ENCODE data around the gene KIAA0825.

Gene KIAA0825

GRCh38 chr5:94191604-94192003, 426.8 kb downstream of the KIAA0825 start:
- no CpG with 5 or more reads among the region's 2 CpGs for WGBS (ENCODE audit: extremely low coverage, insufficient coverage, insufficient read length)
- Histone ChIP-seq H2BK12ac (ENCODE audit: low read length) (no peak overlapping the region), H4K91ac (ENCODE audit: low read depth, low read length) (no peak overlapping the region), H3K23ac (ENCODE audit: low read length) (no peak overlapping the region), H4K8ac (ENCODE audit: low read depth, low read length) (no peak overlapping the region), H3K4ac (ENCODE audit: low read depth, low read length) (no peak overlapping the region), H3K14ac (ENCODE audit: low read length) (no peak overlapping the region), H3K9me3 (ENCODE audit: insufficient read depth, low read depth, low read length) (no peaks in the 10 kb centered on the region), H3K18ac (ENCODE audit: low read length) (no peak overlapping the region), H2BK120ac (ENCODE audit: insufficient read depth, low read length, poor library complexity) (no peak overlapping the region), H4K12ac (ENCODE audit: low read depth, low read length) (no peak overlapping the region), H2BK5ac (ENCODE audit: low read depth, low read length, poor library complexity) (no peak overlapping the region), H3K27ac (ENCODE audit: low read depth, low read length) (no peak overlapping the region), H3K79me1 (ENCODE audit: low read length) (no peaks in the 10 kb centered on the region), H3K27me3 (ENCODE audit: insufficient read depth, low read length) (no peaks in the 10 kb centered on the region), H2AK5ac (ENCODE audit: low read length) (no peak overlapping the region), H2AFZ (ENCODE audit: insufficient read depth, low read length, poor library complexity) (no peak overlapping the region), H3K79me2 (ENCODE audit: control insufficient read depth, insufficient read depth, low read length, poor library complexity) (no peaks in the 10 kb centered on the region), H3K4me2 (ENCODE audit: low read length) (no peak overlapping the region), H3K4me1 (ENCODE audit: control insufficient read depth in 1 of 2, insufficient read depth in 2 of 2, low read length in 2 of 2) (no peaks in the 10 kb centered on the region), H3K9ac (ENCODE audit: low read length) (no peak overlapping the region), H3K36me3 (ENCODE audit: control insufficient read depth in 1 of 2, insufficient read depth in 2 of 2, low read length in 2 of 2) (no peaks in the 10 kb centered on the region), H3K4me3 (ENCODE audit: low read depth, low read length) (no peak overlapping the region)
- DNase-seq: no peak

GRCh38 chr5:94188725-94189124, 429.7 kb downstream of the KIAA0825 start:
- Histone ChIP-seq H3K14ac (ENCODE audit: low read length) (no peak overlapping the region), H3K27ac (ENCODE audit: low read depth, low read length) (no peak overlapping the region), H3K9ac (ENCODE audit: low read length) (no peak overlapping the region), H2AFZ (ENCODE audit: insufficient read depth, low read length, poor library complexity) (no peak overlapping the region), H4K8ac (ENCODE audit: low read depth, low read length) (no peak overlapping the region), H3K27me3 (ENCODE audit: insufficient read depth, low read length) (no peaks in the 10 kb centered on the region), H2BK12ac (ENCODE audit: low read length) (no peak overlapping the region), H3K79me1 (ENCODE audit: low read length) (no peaks in the 10 kb centered on the region), H3K18ac (ENCODE audit: low read length) (no peak overlapping the region), H3K36me3 (ENCODE audit: control insufficient read depth in 1 of 2, insufficient read depth in 2 of 2, low read length in 2 of 2) (no peaks in the 10 kb centered on the region), H4K91ac (ENCODE audit: low read depth, low read length) (no peak overlapping the region), H2BK120ac (ENCODE audit: insufficient read depth, low read length, poor library complexity) (no peak overlapping the region), H3K9me3 (ENCODE audit: insufficient read depth, low read depth, low read length) (no peaks in the 10 kb centered on the region), H4K12ac (ENCODE audit: low read depth, low read length) (no peak overlapping the region), H2AK5ac (ENCODE audit: low read length) (no peak overlapping the region), H3K4ac (ENCODE audit: low read depth, low read length) (no peak overlapping the region), H3K23ac (ENCODE audit: low read length) (no peak overlapping the region), H3K4me1 (ENCODE audit: control insufficient read depth in 1 of 2, insufficient read depth in 2 of 2, low read length in 2 of 2) (no peaks in the 10 kb centered on the region), H3K4me2 (ENCODE audit: low read length) (no peak overlapping the region), H2BK5ac (ENCODE audit: low read depth, low read length, poor library complexity) (no peak overlapping the region), H3K79me2 (ENCODE audit: control insufficient read depth, insufficient read depth, low read length, poor library complexity) (no peaks in the 10 kb centered on the region), H3K4me3 (ENCODE audit: low read depth, low read length) (no peak overlapping the region)
- WGBS (ENCODE audit: extremely low coverage, insufficient coverage, insufficient read length): no CpG with 5 or more reads among the region's 2 CpGs
- no peak for DNase-seq

GRCh38 chr5:94184870-94185269, 433.5 kb downstream of the KIAA0825 start:
- Histone ChIP-seq H2AK5ac (ENCODE audit: low read length) (no peak overlapping the region), H3K9me3 (ENCODE audit: insufficient read depth, low read depth, low read length) (no peaks in the 10 kb centered on the region), H4K91ac (ENCODE audit: low read depth, low read length) (no peak overlapping the region), H3K14ac (ENCODE audit: low read length) (no peak overlapping the region), H3K4ac (ENCODE audit: low read depth, low read length) (no peak overlapping the region), H3K79me1 (ENCODE audit: low read length) (no peaks in the 10 kb centered on the region), H2BK120ac (ENCODE audit: insufficient read depth, low read length, poor library complexity) (no peak overlapping the region), H3K27me3 (ENCODE audit: insufficient read depth, low read length) (no peaks in the 10 kb centered on the region), H3K36me3 (ENCODE audit: control insufficient read depth in 1 of 2, insufficient read depth in 2 of 2, low read length in 2 of 2) (no peaks in the 10 kb centered on the region), H3K4me3 (ENCODE audit: low read depth, low read length) (no peak overlapping the region), H2BK5ac (ENCODE audit: low read depth, low read length, poor library complexity) (no peak overlapping the region), H3K23ac (ENCODE audit: low read length) (no peak overlapping the region), H3K4me1 (ENCODE audit: control insufficient read depth in 1 of 2, insufficient read depth in 2 of 2, low read length in 2 of 2) (no peaks in the 10 kb centered on the region), H2BK12ac (ENCODE audit: low read length) (no peak overlapping the region), H4K12ac (ENCODE audit: low read depth, low read length) (no peak overlapping the region), H3K4me2 (ENCODE audit: low read length) (no peak overlapping the region), H3K27ac (ENCODE audit: low read depth, low read length) (no peak overlapping the region), H3K79me2 (ENCODE audit: control insufficient read depth, insufficient read depth, low read length, poor library complexity) (no peaks in the 10 kb centered on the region), H2AFZ (ENCODE audit: insufficient read depth, low read length, poor library complexity) (no peak overlapping the region), H4K8ac (ENCODE audit: low read depth, low read length) (no peak overlapping the region), H3K9ac (ENCODE audit: low read length) (no peak overlapping the region), H3K18ac (ENCODE audit: low read length) (no peak overlapping the region)
- DNase-seq: no peak
- WGBS (ENCODE audit: extremely low coverage, insufficient coverage, insufficient read length): no CpG with 5 or more reads among the region's 1 CpG

- no peak overlapping the region for H3K9ac ChIP-seq (ENCODE audit: low read length)
- H3K18ac ChIP-seq (ENCODE audit: low read length): no peak overlapping the region
- no CpG with 5 or more reads among the region's 2 CpGs for WGBS (ENCODE audit: extremely low coverage, insufficient coverage, insufficient read length)
- H3K4me2 ChIP-seq (ENCODE audit: low read length): no peak overlapping the region
- H2BK5ac ChIP-seq (ENCODE audit: low read depth, low read length, poor library complexity): no peak overlapping the region
- no peaks in the 10 kb centered on the region for H3K79me1 ChIP-seq (ENCODE audit: low read length)
- no peaks in the 10 kb centered on the region for H3K9me3 ChIP-seq (ENCODE audit: insufficient read depth, low read depth, low read length)
- H3K4me3 ChIP-seq (ENCODE audit: low read depth, low read length): no peak overlapping the region
- no peak overlapping the region for H2BK120ac ChIP-seq (ENCODE audit: insufficient read depth, low read length, poor library complexity)
- H3K36me3 ChIP-seq (ENCODE audit: control insufficient read depth in 1 of 2, insufficient read depth in 2 of 2, low read length in 2 of 2): no peaks in the 10 kb centered on the region
- no peaks in the 10 kb centered on the region for H3K4me1 ChIP-seq (ENCODE audit: control insufficient read depth in 1 of 2, insufficient read depth in 2 of 2, low read length in 2 of 2)
- no peak overlapping the region for H2AK5ac ChIP-seq (ENCODE audit: low read length)
- H3K79me2 ChIP-seq (ENCODE audit: control insufficient read depth, insufficient read depth, low read length, poor library complexity): no peaks in the 10 kb centered on the region
- H3K27ac ChIP-seq (ENCODE audit: low read depth, low read length): no peak overlapping the region
- H3K23ac ChIP-seq (ENCODE audit: low read length): no peak overlapping the region
- H3K14ac ChIP-seq (ENCODE audit: low read length): no peak overlapping the region
- H2AFZ ChIP-seq (ENCODE audit: insufficient read depth, low read length, poor library complexity): no peak overlapping the region
- H4K12ac ChIP-seq (ENCODE audit: low read depth, low read length): no peak overlapping the region
- no peak overlapping the region for H4K8ac ChIP-seq (ENCODE audit: low read depth, low read length)
- no peak overlapping the region for H3K4ac ChIP-seq (ENCODE audit: low read depth, low read length)
- H3K27me3 ChIP-seq (ENCODE audit: insufficient read depth, low read length): no peaks in the 10 kb centered on the region
- no peak overlapping the region for H4K91ac ChIP-seq (ENCODE audit: low read depth, low read length)
- DNase-seq: peak in 1 of 2 donors; percentile 27
- no peak overlapping the region for H2BK12ac ChIP-seq (ENCODE audit: low read length)
These were observed 436.5 kb downstream of the KIAA0825 start for GRCh38 chr5:94181895-94182294.

Measured in trophoblast cell (in vitro differentiated cells and primary cell).